HepG2 (cell line): Measurements from ENCODE around the gene WLS. TPM values are rescaled to one million over a fixed set of nuclear protein-coding genes. Genes with fewer than 3 reads are reported as not detected.

ENCODE experiments used
- ATAC-seq: fragments of 200-7000 bp; cut with Tn5 transposase; 3 replicates; pipeline ENCODE4 v1.9.1; 2020; ENCODE audit warnings: mild to moderate bottlenecking, moderate library complexity
- BruUV-seq: library from RNA; stranded (reverse); fragments of 400-500 nt; replicated peaks from 2 replicates; lab custom pipeline; 2021; lab: Mats Ljungman, UMichigan
- CTCF ChIA-PET: fragments of 300-600 bp; formaldehyde crosslinking; extraction: SDS; loops from one replicate; lab custom pipeline; 2021; ENCODE audit warnings: low total read pairs, inconsistent platforms, low intra/inter-chr PET ratio; lab: Yijun Ruan, JAX
- POLR2A ChIA-PET: fragments of 350-600 bp; sonication (Branson Sonifier 250); formaldehyde crosslinking; loops from one replicate; lab custom pipeline; 2020; ENCODE audit warnings: antibody characterized with exemption, inconsistent platforms; lab: Yijun Ruan, JAX
- DNase-seq: peaks from one replicate; pipeline ENCODE4 v3.0.0-alpha.2; 2015; ENCODE audit warnings: low spot score
- FAIRE-seq: peaks from 3 replicates; lab custom pipeline; 2011; peaks lifted over from hg19 to GRCh38; lab: Jason Lieb, UNC
- H2AFZ ChIP-seq: one replicate; pipeline ENCODE4 v1.6.1; 2011; ENCODE audit warnings: low read length, inconsistent platforms
- H3K27ac ChIP-seq: fragments of 300-600 bp; 3 replicates; pipeline ENCODE4 v1.8.0; 2011; ENCODE audit warnings: mixed run types, mild to moderate bottlenecking, mixed read lengths, low read length, inconsistent platforms; ENCODE audit not compliant: insufficient read depth; ENCODE audit errors: extremely low read length
- H3K27me3 ChIP-seq, 2 experiments: fragments of 200-600 bp in 1 of 2; 2 replicates in 1 of 2; 3 replicates in 1 of 2; pipeline versions ENCODE4 v1.6.0 to v1.8.0; 2011; ENCODE audit warnings: low read length in 2 of 2, mild to moderate bottlenecking in 2 of 2, moderate library complexity in 2 of 2, inconsistent platforms in 1 of 2; ENCODE audit not compliant: insufficient read depth in 2 of 2, control insufficient read depth in 1 of 2
- H3K36me3 ChIP-seq, 2 experiments: fragments of 200-600 bp in 1 of 2; replicated peaks in 1 of 2; 2 replicates in 1 of 2; 3 replicates in 1 of 2; pipeline versions ENCODE4 v1.5.1 to v1.8.0; 2011; ENCODE audit warnings: low read length in 2 of 2, inconsistent platforms in 1 of 2; ENCODE audit not compliant: insufficient read depth in 2 of 2, control insufficient read depth in 1 of 2
- H3K4me1 ChIP-seq: 2 replicates; pipeline ENCODE4 v1.5.1; 2012; ENCODE audit warnings: low read length, inconsistent platforms; ENCODE audit not compliant: insufficient read depth
- H3K4me2 ChIP-seq: 2 replicates; pipeline ENCODE4 v1.6.0; 2011; ENCODE audit warnings: low read depth, low read length, inconsistent platforms
- H3K4me3 ChIP-seq, 3 experiments: fragments of 200-600 bp in 1 of 3; sonication (generic), shearing (Covaris generic) in 1 of 3; replicated peaks in 1 of 3; 2 replicates each; pipeline ENCODE4 v1.5.1; 2011 to 2016; ENCODE audit warnings: low read length in 3 of 3, inconsistent platforms in 2 of 3, low read depth in 2 of 3, mild to moderate bottlenecking in 2 of 3, control low read depth in 1 of 3, mixed read lengths in 1 of 3; ENCODE audit not compliant: insufficient read depth in 1 of 3
- H3K79me2 ChIP-seq: one replicate; pipeline ENCODE4 v1.6.1; 2011; ENCODE audit warnings: low read length, inconsistent platforms; ENCODE audit not compliant: insufficient read depth
- H3K9ac ChIP-seq: 2 replicates; pipeline ENCODE4 v1.6.0; 2011; ENCODE audit warnings: mild to moderate bottlenecking, low read depth, low read length, inconsistent platforms; ENCODE audit not compliant: insufficient read depth
- H3K9me3 ChIP-seq: 2 replicates; pipeline ENCODE4 v1.5.1; 2012; ENCODE audit warnings: mild to moderate bottlenecking, low read length
- H4K20me1 ChIP-seq: 2 replicates; pipeline ENCODE4 v1.6.0; 2011; ENCODE audit warnings: inconsistent platforms, mild to moderate bottlenecking, low read length, moderate library complexity; ENCODE audit not compliant: insufficient read depth
- CENPT ChIP-seq: sonication (generic); formaldehyde crosslinking; IDR thresholded peaks from 2 replicates; pipeline ENCODE4 v1.8.0; 2022; ENCODE audit warnings: low read depth, mild to moderate bottlenecking, moderate library complexity, missing genetic modification reagents
- EED ChIP-seq: sonication (generic); formaldehyde crosslinking; IDR thresholded peaks from 2 replicates; pipeline ENCODE4 v1.5.0; 2020; ENCODE audit warnings: mild to moderate bottlenecking, missing genetic modification reagents
- GLMP ChIP-seq: sonication (generic); formaldehyde crosslinking; IDR thresholded peaks from 2 replicates; pipeline ENCODE4 v1.9.0; 2021; ENCODE audit warnings: missing genetic modification reagents, mild to moderate bottlenecking, borderline replicate concordance
- POGK ChIP-seq: sonication (generic); formaldehyde crosslinking; conservative IDR thresholded peaks from 2 replicates; pipeline ENCODE4 v1.8.0; 2022; ENCODE audit warnings: mild to moderate bottlenecking, moderate library complexity, missing genetic modification reagents
- RBFOX2 ChIP-seq: fragments of 200-400 bp; formaldehyde crosslinking; IDR thresholded peaks from 2 replicates; pipeline ENCODE4 v1.6.1; 2017; ENCODE audit warnings: low read depth, mild to moderate bottlenecking, low read length
- TEF ChIP-seq: sonication (generic); formaldehyde crosslinking; IDR thresholded peaks from 2 replicates; pipeline ENCODE4 v1.5.0; 2020; ENCODE audit warnings: missing genetic modification reagents
- TSC22D2 ChIP-seq: sonication (generic); formaldehyde crosslinking; IDR thresholded peaks from 2 replicates; pipeline ENCODE4 v1.5.1; 2020; ENCODE audit warnings: missing genetic modification reagents, mild to moderate bottlenecking, borderline replicate concordance
- ZNF281 ChIP-seq: sonication (generic); formaldehyde crosslinking; IDR thresholded peaks from 2 replicates; pipeline ENCODE4 v1.4.0; 2020; ENCODE audit warnings: missing genetic modification reagents, borderline replicate concordance
- WGBS: methylation state at CpG from one replicate; pipeline ENCODE4 v1.1.6; 2017; ENCODE audit warnings: low lambda C conversion rate; 5-methylcytosine and 5-hydroxymethylcytosine counted together
- in situ Hi-C: cut with HindIII; loops from 2 replicates; pipeline ENCODE4 v1.10.0; 2017; ENCODE audit warnings: low pct_unique_long_range_greater_than_20kb; ENCODE audit not compliant: extremely low pct_ligation_motif_present
- intact Hi-C: fragments of 100-400 bp; cut with micrococcal nuclease; formaldehyde crosslinking; loops from one replicate; pipeline ENCODE4 v1.10.0; 2022; ENCODE audit not compliant: unreplicated experiment
- polyA plus RNA-seq, 8 experiments: library from polyadenylated mRNA; depleted of rRNA in 3 of 8; stranded (reverse) in 7 of 8; unstranded in 1 of 8; fragments of >200 nt; fragmentation: Illumina TruSeq in 4 of 8; extraction: Trizol in 4 of 8; gene quantifications; 2 replicates each; pipeline versions ENCODE4 v1.2.1 to v1.2.3, GENCODE V29; 2011 to 2016; ENCODE audit warnings: low read depth in 4 of 8, missing spikeins in 1 of 8, mixed read lengths in 1 of 8; ENCODE audit not compliant: insufficient read depth in 1 of 8
- total RNA-seq, 5 experiments: library from RNA; depleted of rRNA; stranded (reverse); fragments of >200 nt; fragmentation: Illumina TruSeq; extraction: Trizol; gene quantifications; 2 replicates each; pipeline ENCODE4 v1.2.3, GENCODE V29; 2016; ENCODE audit warnings: low read depth in 1 of 5

WLS gene
- total and polyA plus RNA-seq, 2 of the 13 experiments (the other 11 are each of a cell fraction or from before 2014, with no cell fraction given) = not detected

GRCh38 chr1:68230484-68230802 is 1.9 kb downstream of the WLS start:
- POLR2A ChIA-PET = no interaction called here
- intact Hi-C loops = no loop called here

More at GRCh38 chr1:68230484-68230802, 1.9 kb downstream of the WLS start:
- no peak overlapping the region for H3K4me3 ChIP-seq
- no peak overlapping the region for H2AFZ ChIP-seq
- peaks cover 1 to 30% of the 10 kb centered on the region in 2 experiments; a peak in 3 of 5 replicates for H3K27me3 ChIP-seq
- no TSS peak for BruUV-seq
- H3K9me3 ChIP-seq = no peaks in the 10 kb centered on the region
- no peak overlapping the region for H3K27ac ChIP-seq
- DNase-seq (no peak), FAIRE-seq (no peak), ATAC-seq (no peak)
- no peak overlapping the region for H3K4me2 ChIP-seq
- 23% methylated on average over 7 of the region's 7 CpGs for WGBS
- in situ Hi-C loops = no loop called here
- no peaks in the 10 kb centered on the region for H3K36me3 ChIP-seq
- no peaks in the 10 kb centered on the region for H4K20me1 ChIP-seq
- no peak overlapping the region for H3K9ac ChIP-seq
- no peak for TF ChIP-seq TEF
- TF ChIP-seq RBFOX2 = no peak
- TF ChIP-seq ZNF281 (CRISPR knock-in tag) = no peak
- TF ChIP-seq GLMP (CRISPR knock-in tag) = no peak
- TF ChIP-seq EED (CRISPR knock-in tag) = no peak
- no peak for TF ChIP-seq POGK (CRISPR knock-in tag)
- TF ChIP-seq CENPT (CRISPR knock-in tag) = no peak
- TF ChIP-seq TSC22D2 (CRISPR knock-in tag) = no peak
- no peaks in the 10 kb centered on the region for H3K4me1 ChIP-seq
- CTCF ChIA-PET = no interaction called here
- H3K79me2 ChIP-seq = no peaks in the 10 kb centered on the region
